ENCODE measurements around the gene SIRT7.

The SIRT7 gene

DNA sequence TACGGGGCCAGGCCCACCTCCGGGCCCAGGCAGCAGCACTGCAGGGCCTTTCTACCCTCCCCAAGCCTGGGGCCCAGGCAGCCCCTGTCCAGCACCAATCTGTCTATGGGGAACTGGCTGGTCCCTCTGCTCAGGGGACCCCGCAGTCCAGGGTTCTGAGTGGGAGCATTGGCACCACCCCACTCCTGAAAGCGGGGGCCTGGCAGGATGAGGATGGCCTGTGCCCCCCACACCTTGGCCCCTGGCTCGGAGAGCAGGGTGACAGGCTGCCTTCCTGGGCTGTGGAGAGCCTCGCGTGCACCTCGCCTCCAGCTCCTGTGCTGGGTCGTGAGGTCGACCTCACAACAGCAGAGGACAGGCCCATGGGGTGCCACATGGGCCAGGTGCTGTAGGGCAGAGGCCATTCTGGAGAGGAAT, 14.6 kb downstream of the SIRT7 start:
- no peak overlapping the region for H3K27ac ChIP-seq (ENCODE audit: poor library complexity, severe bottlenecking)
- peaks cover 45% of the 10 kb centered on the region for H3K36me3 ChIP-seq (ENCODE audit: low read depth)
- H3K4me1 ChIP-seq (ENCODE audit: insufficient read depth, poor library complexity, severe bottlenecking) = peaks cover 8% of the 10 kb centered on the region

DNA sequence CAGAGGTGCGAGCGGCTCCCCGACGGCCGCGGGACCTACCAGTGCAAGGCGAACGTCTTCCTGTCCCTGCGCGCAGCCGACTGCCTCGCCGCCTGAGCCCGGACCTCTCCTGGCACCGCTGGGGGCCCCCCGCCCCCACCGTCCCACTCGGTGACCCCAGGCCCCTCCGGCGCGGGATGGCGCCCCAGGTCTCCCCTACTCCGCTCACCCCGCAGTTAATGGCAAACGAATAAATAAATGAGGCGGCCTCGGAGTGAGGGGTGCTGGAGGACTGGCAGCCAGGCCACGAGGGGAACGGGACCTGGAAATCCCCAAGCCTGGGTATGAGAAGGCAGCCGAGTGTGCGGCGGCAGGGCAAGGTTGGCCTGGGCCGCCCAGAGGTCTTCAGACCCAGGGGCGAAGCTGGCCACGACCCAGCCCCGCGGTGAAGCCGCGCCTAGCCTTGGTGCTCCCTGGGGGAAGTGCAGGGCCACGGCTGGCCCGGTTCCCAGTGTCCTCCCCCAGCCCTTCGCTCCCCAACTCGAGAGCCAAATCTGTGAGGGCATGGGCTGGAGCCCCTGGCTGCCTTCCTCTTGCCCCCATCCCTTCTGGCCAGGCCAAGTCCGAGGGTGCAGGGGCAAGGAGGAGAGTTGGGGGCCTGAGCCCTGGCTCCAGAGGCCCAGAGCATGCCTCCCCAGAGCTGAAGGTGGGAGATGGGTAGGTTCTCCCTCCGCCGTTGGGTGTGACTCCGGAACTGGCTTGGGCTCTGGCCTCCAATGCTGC, 15.1 kb downstream of the SIRT7 start:
- Histone ChIP-seq H3K36me3 (ENCODE audit: low read depth) (peaks cover 44% of the 10 kb centered on the region), H3K27me3 (ENCODE audit: insufficient read depth, poor library complexity, severe bottlenecking) (no peaks in the 10 kb centered on the region), H3K4me1 (ENCODE audit: insufficient read depth, poor library complexity, severe bottlenecking) (peaks cover 14% of the 10 kb centered on the region), H3K4me3 (ENCODE audit: severe bottlenecking) (no peak overlapping the region), H3K9me3 (ENCODE audit: severe bottlenecking) (no peaks in the 10 kb centered on the region), H3K27ac (ENCODE audit: poor library complexity, severe bottlenecking) (no peak overlapping the region)
- peak; percentile 68 for DNase-seq (ENCODE audit: low spot score)
- TF ChIP-seq, protein P1, sequence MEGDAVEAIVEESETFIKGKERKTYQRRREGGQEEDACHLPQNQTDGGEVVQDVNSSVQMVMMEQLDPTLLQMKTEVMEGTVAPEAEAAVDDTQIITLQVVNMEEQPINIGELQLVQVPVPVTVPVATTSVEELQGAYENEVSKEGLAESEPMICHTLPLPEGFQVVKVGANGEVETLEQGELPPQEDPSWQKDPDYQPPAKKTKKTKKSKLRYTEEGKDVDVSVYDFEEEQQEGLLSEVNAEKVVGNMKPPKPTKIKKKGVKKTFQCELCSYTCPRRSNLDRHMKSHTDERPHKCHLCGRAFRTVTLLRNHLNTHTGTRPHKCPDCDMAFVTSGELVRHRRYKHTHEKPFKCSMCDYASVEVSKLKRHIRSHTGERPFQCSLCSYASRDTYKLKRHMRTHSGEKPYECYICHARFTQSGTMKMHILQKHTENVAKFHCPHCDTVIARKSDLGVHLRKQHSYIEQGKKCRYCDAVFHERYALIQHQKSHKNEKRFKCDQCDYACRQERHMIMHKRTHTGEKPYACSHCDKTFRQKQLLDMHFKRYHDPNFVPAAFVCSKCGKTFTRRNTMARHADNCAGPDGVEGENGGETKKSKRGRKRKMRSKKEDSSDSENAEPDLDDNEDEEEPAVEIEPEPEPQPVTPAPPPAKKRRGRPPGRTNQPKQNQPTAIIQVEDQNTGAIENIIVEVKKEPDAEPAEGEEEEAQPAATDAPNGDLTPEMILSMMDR (IDR thresholded peaks at IDR 0.05; ENCODE audit: poor library complexity, severe bottlenecking) = no peak
- no peak; the same call in 2 of the 3 replicates for ATAC-seq (ENCODE audit: low read depth)

More for the DNA sequence above, 14.6 kb downstream of the SIRT7 start:
- Histone ChIP-seq H3K4me3 (ENCODE audit: severe bottlenecking) (no peak overlapping the region), H3K27me3 (ENCODE audit: insufficient read depth, poor library complexity, severe bottlenecking) (no peaks in the 10 kb centered on the region), H3K9me3 (ENCODE audit: severe bottlenecking) (no peaks in the 10 kb centered on the region)
- ATAC-seq (ENCODE audit: low read depth) = no peak
- TF ChIP-seq, protein P1 (IDR thresholded peaks at IDR 0.05; ENCODE audit: poor library complexity, severe bottlenecking) = no peak
- DNase-seq (ENCODE audit: low spot score) = peak; percentile 61

DNA sequence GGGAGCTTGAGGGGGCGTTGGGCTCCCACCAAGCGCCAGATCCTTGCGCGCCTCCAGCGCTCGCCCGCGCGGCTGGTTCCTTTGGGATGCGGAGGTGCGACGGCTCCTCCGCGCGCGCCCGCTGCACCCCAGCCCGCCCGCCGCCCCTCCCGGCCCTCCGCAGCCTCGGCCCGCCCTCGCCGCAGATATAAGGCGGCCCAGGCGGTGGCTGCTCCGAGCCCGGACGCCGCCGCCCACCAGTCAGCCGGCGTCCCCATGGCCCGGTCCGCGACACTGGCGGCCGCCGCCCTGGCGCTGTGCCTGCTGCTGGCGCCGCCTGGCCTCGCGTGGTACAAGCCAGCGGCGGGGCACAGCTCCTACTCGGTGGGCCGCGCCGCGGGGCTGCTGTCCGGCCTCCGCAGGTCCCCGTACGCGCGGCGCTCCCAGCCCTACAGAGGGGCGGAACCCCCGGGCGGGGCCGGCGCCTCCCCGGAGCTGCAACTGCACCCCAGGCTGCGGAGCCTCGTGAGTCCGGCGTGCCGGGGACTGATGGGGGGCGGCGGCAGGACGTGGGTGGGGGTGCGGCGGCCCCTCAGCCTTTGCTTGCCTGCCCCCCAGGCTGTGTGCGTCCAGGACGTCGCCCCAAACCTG, 15.8 kb downstream of the SIRT7 start, which contains the start of gene NPB:
Gene NPB, plus strand, starts transcription at position 216 of the 630 bp plus-strand sequence. Its CDS starts 40 bp downstream, at position 256.
- Histone ChIP-seq H3K36me3 (ENCODE audit: low read depth) (peaks cover 44% of the 10 kb centered on the region), H3K9me3 (ENCODE audit: severe bottlenecking) (no peaks in the 10 kb centered on the region), H3K4me3 (ENCODE audit: severe bottlenecking) (peak within 1 kb of the TSS; percentile 9), H3K4me1 (ENCODE audit: insufficient read depth, poor library complexity, severe bottlenecking) (peaks cover 20% of the 10 kb centered on the region), H3K27me3 (ENCODE audit: insufficient read depth, poor library complexity, severe bottlenecking) (no peaks in the 10 kb centered on the region), H3K27ac (ENCODE audit: poor library complexity, severe bottlenecking) (no peak within 1 kb of the TSS)
- ATAC-seq (ENCODE audit: low read depth) (peak; percentile 4), DNase-seq (ENCODE audit: low spot score) (peak; percentile 59)
- TF ChIP-seq, protein P1 (IDR thresholded peaks at IDR 0.05; ENCODE audit: poor library complexity, severe bottlenecking) = no peak

DNA sequence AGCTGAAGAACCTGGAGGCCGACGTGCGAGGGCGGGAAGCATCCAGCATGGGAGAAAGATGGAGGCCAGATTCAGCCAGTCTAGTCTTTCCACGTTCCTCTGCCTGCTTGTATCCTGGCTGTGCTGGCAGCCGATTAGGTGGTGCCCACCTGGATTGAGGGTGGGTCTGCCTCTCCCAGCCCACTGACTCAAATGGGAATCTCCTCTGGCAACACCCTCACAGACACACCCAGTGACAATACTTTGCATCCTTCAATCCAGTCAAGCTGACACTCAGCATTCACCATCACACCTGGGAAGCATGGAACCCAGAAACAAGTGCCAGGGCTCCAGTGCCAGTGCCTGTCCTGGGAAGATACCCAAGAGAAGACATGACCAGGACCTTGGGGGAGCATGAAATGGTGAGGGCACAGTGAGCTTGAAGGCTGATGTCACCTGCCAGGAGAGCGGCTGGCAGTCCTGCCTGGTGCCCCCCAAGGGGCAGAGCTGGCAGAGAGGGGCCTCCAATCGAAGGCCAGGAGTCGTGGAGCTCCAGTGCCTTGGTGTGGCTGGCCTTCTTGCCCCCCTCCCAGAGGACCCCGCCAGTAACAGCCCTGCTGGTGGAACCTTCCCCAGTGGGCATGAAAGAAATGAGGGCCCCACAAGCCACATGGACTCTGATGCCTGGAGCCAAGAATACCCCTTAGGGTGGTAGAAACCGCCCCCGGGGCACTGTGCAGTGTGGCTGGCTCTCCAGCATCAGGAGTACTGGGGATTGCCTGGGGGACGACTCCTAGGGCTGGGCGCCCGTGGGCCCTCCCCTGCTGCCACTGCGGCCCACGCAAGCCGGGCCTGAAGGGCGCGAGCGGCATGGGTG, 16.6 kb downstream of the SIRT7 start:
- Histone ChIP-seq H3K36me3 (ENCODE audit: low read depth) (peaks cover 42% of the 10 kb centered on the region), H3K4me3 (ENCODE audit: severe bottlenecking) (no peak overlapping the region), H3K4me1 (ENCODE audit: insufficient read depth, poor library complexity, severe bottlenecking) (peaks cover 20% of the 10 kb centered on the region), H3K27ac (ENCODE audit: poor library complexity, severe bottlenecking) (no peak overlapping the region), H3K9me3 (ENCODE audit: severe bottlenecking) (no peaks in the 10 kb centered on the region), H3K27me3 (ENCODE audit: insufficient read depth, poor library complexity, severe bottlenecking) (no peaks in the 10 kb centered on the region)
- TF ChIP-seq, protein P1 (IDR thresholded peaks at IDR 0.05; ENCODE audit: poor library complexity, severe bottlenecking) = no peak
- ATAC-seq (ENCODE audit: low read depth) (peak; percentile 2; the same call in 1 of the 3 replicates), DNase-seq (ENCODE audit: low spot score) (peak; percentile 63)

All from RWPE2 (cell line).